HL-60 (cell line): ENCODE data around the gene KLHL40.

ENCODE experiments used
- CTCF ChIP-seq: IDR thresholded peaks from one replicate; pipeline ENCODE4 v1.5.1; 2011; ENCODE audit warnings: low read length, control low read depth, inconsistent platforms; ENCODE audit not compliant: insufficient read depth
- GABPA ChIP-seq: IDR thresholded peaks from 2 replicates; pipeline ENCODE4 v1.6.1; 2012; ENCODE audit warnings: low read depth
- POLR2AphosphoS5 ChIP-seq: IDR thresholded peaks from 2 replicates; pipeline ENCODE4 v1.6.1; 2012; ENCODE audit warnings: low read depth
- REST ChIP-seq: IDR thresholded peaks from 2 replicates; pipeline ENCODE4 v1.6.1; 2012; ENCODE audit warnings: low read depth; ENCODE audit not compliant: insufficient replicate concordance
- SPI1 ChIP-seq: IDR thresholded peaks from 2 replicates; pipeline ENCODE4 v1.6.1; 2012; ENCODE audit warnings: low read depth, mild to moderate bottlenecking, borderline replicate concordance

DNA sequence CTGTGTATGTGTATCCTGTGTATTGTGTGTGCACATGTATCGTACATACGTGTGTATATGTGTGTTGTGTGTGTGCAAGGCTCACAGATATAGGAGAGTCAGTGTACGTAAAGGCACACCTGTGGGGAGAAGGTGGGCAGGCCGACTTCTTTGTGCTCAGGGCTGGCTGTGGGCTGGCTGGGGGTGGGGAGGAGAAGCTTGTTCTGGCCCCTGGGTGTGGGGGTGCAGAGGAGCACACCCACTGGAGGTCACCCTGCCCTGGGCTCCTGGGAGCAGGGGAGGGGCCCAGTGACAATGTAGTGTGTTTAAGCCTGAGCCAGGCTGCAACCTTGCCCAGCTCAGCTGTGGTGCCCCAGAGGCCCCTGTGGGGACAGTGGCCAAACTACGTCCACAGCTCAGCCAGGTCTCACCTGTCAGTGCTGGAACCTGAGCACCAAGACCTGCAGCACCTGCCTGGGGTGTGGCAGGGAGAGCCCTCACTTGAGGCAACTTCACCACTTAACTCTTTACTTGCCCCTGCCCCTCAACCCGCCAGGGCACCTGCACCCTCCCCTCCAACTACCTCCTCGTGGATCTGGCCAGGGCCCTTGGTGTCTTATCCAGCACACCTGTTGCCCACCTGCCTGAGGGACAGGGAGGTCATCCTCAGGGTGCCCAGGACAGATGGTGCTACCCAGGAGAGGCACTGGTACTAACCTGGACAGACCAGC, 19.9 kb downstream of the KLHL40 start:
- TF ChIP-seq POLR2AphosphoS5: no peak
- TF ChIP-seq REST: no peak
- no peak for TF ChIP-seq CTCF
- no peak for TF ChIP-seq SPI1
- TF ChIP-seq GABPA: no peak
